WTC11 (cell line): Measurements from ENCODE around the gene TTLL13. TPM values are rescaled to one million over a fixed set of nuclear protein-coding genes. Genes with fewer than 3 reads are reported as not detected.
"Not testable (repeated sequence)": the region's sequence is repeated elsewhere in the genome, so short reads cannot be mapped to it uniquely, and the experiment has no call there.

Experiments
- ATAC-seq: fragments of 200-7000 bp; cut with Tn5 transposase; 2 replicates; pipeline ENCODE4 v1.10.0; 2021; ENCODE audit warnings: mild to moderate bottlenecking, moderate library complexity
- CTCF ChIA-PET: fragments of 300-600 bp; sonication (Branson Sonifier 250); formaldehyde crosslinking; loops from one replicate; lab custom pipeline; 2021; ENCODE audit warnings: antibody characterized with exemption; lab: Charles Lee
- POLR2A ChIA-PET: fragments of 350-600 bp; sonication (Branson Sonifier 250); formaldehyde crosslinking; loops from one replicate; lab custom pipeline; 2021; ENCODE audit warnings: antibody characterized with exemption; lab: Charles Lee
- DNase-seq: peaks from one replicate; pipeline ENCODE4 v3.0.0; 2021; ENCODE audit warnings: low spot score
- H3K27ac Mint-ChIP-seq: 2 replicates; pipeline ENCODE4 v1.8.0; 2021; ENCODE audit warnings: mixed read lengths
- H3K27me3 Mint-ChIP-seq: 2 replicates; pipeline ENCODE4 v1.8.0; 2021; ENCODE audit warnings: low read depth, mild to moderate bottlenecking, moderate library complexity, mixed read lengths
- H3K36me3 Mint-ChIP-seq: 2 replicates; pipeline ENCODE4 v1.8.0; 2021; ENCODE audit warnings: mixed read lengths
- H3K4me1 Mint-ChIP-seq: 2 replicates; pipeline ENCODE4 v1.8.0; 2022; ENCODE audit warnings: mixed read lengths
- H3K4me3 Mint-ChIP-seq: 2 replicates; pipeline ENCODE4 v1.8.0; 2021; ENCODE audit warnings: mild to moderate bottlenecking, moderate library complexity, mixed read lengths
- H3K9me3 Mint-ChIP-seq: 2 replicates; pipeline ENCODE4 v1.8.0; 2021; ENCODE audit warnings: mixed read lengths
- ATF1 ChIP-seq: sonication (generic); formaldehyde crosslinking; IDR thresholded peaks from 2 replicates; pipeline ENCODE4 v1.8.1; 2023; ENCODE audit warnings: mild to moderate bottlenecking, moderate library complexity, missing genetic modification reagents
- ATF2 ChIP-seq: sonication (generic); formaldehyde crosslinking; IDR thresholded peaks from 2 replicates; pipeline ENCODE4 v1.8.1; 2022; ENCODE audit warnings: low read depth, missing genetic modification reagents, borderline replicate concordance
- CREM ChIP-seq: sonication (generic); formaldehyde crosslinking; IDR thresholded peaks from 2 replicates; pipeline ENCODE4 v1.8.1; 2022; ENCODE audit warnings: mild to moderate bottlenecking, missing genetic modification reagents, moderate library complexity
- CTCF ChIP-seq: fragments of 200-600 bp; IDR thresholded peaks from 2 replicates; pipeline ENCODE4 v1.8.0; 2022; ENCODE audit warnings: antibody characterized with exemption
- ETV6 ChIP-seq: sonication (generic); formaldehyde crosslinking; IDR thresholded peaks from 2 replicates; pipeline ENCODE4 v1.8.1; 2022; ENCODE audit warnings: mild to moderate bottlenecking, missing genetic modification reagents
- FOXK1 ChIP-seq: sonication (generic); formaldehyde crosslinking; IDR thresholded peaks from 2 replicates; pipeline ENCODE4 v1.8.0; 2022; ENCODE audit warnings: mild to moderate bottlenecking, moderate library complexity, missing genetic modification reagents
- GABPB1 ChIP-seq: sonication (generic); formaldehyde crosslinking; IDR thresholded peaks from 2 replicates; pipeline ENCODE4 v1.8.1; 2023; ENCODE audit warnings: mild to moderate bottlenecking, missing genetic modification reagents
- HMGA2 ChIP-seq: fragments of 250-450 bp; sonication (Bioruptor Pico); IDR thresholded peaks from 2 replicates; pipeline ENCODE4 v1.4.0; 2021; ENCODE audit warnings: mild to moderate bottlenecking, moderate library complexity
- HMGXB4 ChIP-seq: sonication (generic); formaldehyde crosslinking; IDR thresholded peaks from 2 replicates; pipeline ENCODE4 v1.8.1; 2023; ENCODE audit warnings: mild to moderate bottlenecking, moderate library complexity, missing genetic modification reagents
- JAZF1 ChIP-seq: fragments of 250-450 bp; sonication (Bioruptor Pico); IDR thresholded peaks from 2 replicates; pipeline ENCODE4 v1.9.0; 2021; ENCODE audit warnings: moderate library complexity, mild to moderate bottlenecking, inconsistent platforms
- MAX ChIP-seq: sonication (generic); formaldehyde crosslinking; IDR thresholded peaks from 2 replicates; pipeline ENCODE4 v1.8.0; 2022; ENCODE audit warnings: mild to moderate bottlenecking, missing genetic modification reagents
- MLX ChIP-seq: sonication (generic); formaldehyde crosslinking; IDR thresholded peaks from 2 replicates; pipeline ENCODE4 v1.8.1; 2023; ENCODE audit warnings: mild to moderate bottlenecking, missing genetic modification reagents, moderate library complexity
- PRDM15 ChIP-seq: sonication (generic); formaldehyde crosslinking; IDR thresholded peaks from 2 replicates; pipeline ENCODE4 v1.8.0; 2022; ENCODE audit warnings: missing genetic modification reagents
- PRRX2 ChIP-seq: fragments of 250-450 bp; sonication (Bioruptor Pico); IDR thresholded peaks from 2 replicates; pipeline ENCODE4 v1.8.0; 2021; ENCODE audit warnings: mild to moderate bottlenecking
- SMAD3 ChIP-seq: sonication (generic); formaldehyde crosslinking; IDR thresholded peaks from 2 replicates; pipeline ENCODE4 v1.8.0; 2022; ENCODE audit warnings: missing genetic modification reagents, mild to moderate bottlenecking, borderline replicate concordance
- TCF7 ChIP-seq: sonication (generic); formaldehyde crosslinking; IDR thresholded peaks from 2 replicates; pipeline ENCODE4 v1.8.0; 2022; ENCODE audit warnings: mild to moderate bottlenecking, low read depth, missing genetic modification reagents, moderate library complexity
- TEAD1 ChIP-seq: sonication (generic); formaldehyde crosslinking; IDR thresholded peaks from 2 replicates; pipeline ENCODE4 v1.8.0; 2022; ENCODE audit warnings: mild to moderate bottlenecking, missing genetic modification reagents
- USF1 ChIP-seq: sonication (generic); formaldehyde crosslinking; IDR thresholded peaks from 2 replicates; pipeline ENCODE4 v1.8.0; 2022; ENCODE audit warnings: mild to moderate bottlenecking, missing genetic modification reagents
- USF2 ChIP-seq: sonication (generic); formaldehyde crosslinking; IDR thresholded peaks from 2 replicates; pipeline ENCODE4 v1.8.1; 2023; ENCODE audit warnings: mild to moderate bottlenecking, missing genetic modification reagents, moderate library complexity
- ZBTB21 ChIP-seq: sonication (generic); formaldehyde crosslinking; IDR thresholded peaks from 2 replicates; pipeline ENCODE4 v1.8.1; 2023; ENCODE audit warnings: mild to moderate bottlenecking, missing genetic modification reagents, borderline replicate concordance
- ZNF121 ChIP-seq: sonication (generic); formaldehyde crosslinking; IDR thresholded peaks from 2 replicates; pipeline ENCODE4 v1.8.0; 2023; ENCODE audit warnings: missing genetic modification reagents
- ZNF423 ChIP-seq: fragments of 250-450 bp; sonication (Bioruptor Pico); IDR thresholded peaks from 2 replicates; pipeline ENCODE4 v2.1.2; 2022; ENCODE audit warnings: mild to moderate bottlenecking, moderate library complexity
- ZNF671 ChIP-seq: fragments of 250-450 bp; sonication (Bioruptor Pico); IDR thresholded peaks from 2 replicates; pipeline ENCODE4 v1.8.0; 2021; ENCODE audit warnings: mild to moderate bottlenecking
- total RNA-seq: library from RNA; stranded (reverse); gene quantifications from 3 replicates; pipeline ENCODE4 v1.2.3, GENCODE V29; 2021

Gene TTLL13
- total RNA-seq, 1 experiment from 2014 or later, result 0.48 TPM

- CTCF ChIA-PET, result interaction anchor here (0.5 to 6.7 kb wide), 70 partner anchors 8 to 642 kb away, joined by 3 to 68 read pairs (median 5); partner anchors contain the start of genes ARPIN, CIB1, GDPGP1 and HDDC3
- TF ChIP-seq ETV6 (CRISPR knock-in tag) (peak; percentile 53; the same call in 1 of the 2 replicates), CREM (CRISPR knock-in tag) (0 out of 2 replicates have a peak, but pooled peaks have one; percentile 57), USF2 (CRISPR knock-in tag) (peak; percentile 74), USF1 (peak; percentile 68), CTCF (peak; percentile 80), HMGXB4 (CRISPR knock-in tag) (peak; percentile 85), ZNF121 (CRISPR knock-in tag) (peak; percentile 64), MAX (CRISPR knock-in tag) (peak; percentile 74)
- POLR2A ChIA-PET, result interaction anchor here (0.6 to 1.2 kb wide), 4 partner anchors 45 to 340 kb away, joined by 3 to 4 read pairs (median 3); partner anchors contain the start of gene IQGAP1
- ATAC-seq (peak; percentile 100), DNase-seq (peak; percentile 97)
- H3K36me3 Mint-ChIP-seq, H3K27me3 Mint-ChIP-seq, H3K9me3 Mint-ChIP-seq: not testable (repeated sequence)
- Mint-ChIP-seq H3K4me3 (peak overlapping the region; percentile 11; the same call in 1 of the 2 replicates), H3K4me1 (peaks cover 24% of the 10 kb centered on the region), H3K27ac (peak overlapping the region; percentile 82)
Observed at GRCh38 chr15:90293040-90293810, 43.9 kb downstream of the TTLL13 start.

- ATAC-seq (no peak), DNase-seq (no peak)
- CTCF ChIA-PET, result interaction anchor here (0.6 to 6.7 kb wide), 42 partner anchors 8 to 609 kb away, joined by 3 to 68 read pairs (median 6); partner anchors contain the start of genes CIB1, GDPGP1, IDH2 and IQGAP1
- Mint-ChIP-seq H3K9me3 (no peaks in the 10 kb centered on the region), H3K27me3 (no peaks in the 10 kb centered on the region), H3K4me3 (0 out of 2 replicates have a peak overlapping the region, but pooled peaks have one; percentile 11), H3K36me3 (no peaks in the 10 kb centered on the region), H3K27ac (peak overlapping the region; percentile 82), H3K4me1 (peaks cover 24% of the 10 kb centered on the region)
- POLR2A ChIA-PET, result interaction anchor here (1.2 kb wide), 1 partner anchor 94 kb away, joined by 4 read pairs; the partner anchor contains the start of gene IQGAP1
- TF ChIP-seq HMGA2 (CRISPR knock-in tag) (no peak), ZNF423 (CRISPR knock-in tag) (no peak), PRRX2 (CRISPR knock-in tag) (no peak), MLX (CRISPR knock-in tag) (no peak), ATF2 (CRISPR knock-in tag) (no peak), ZNF671 (no peak), GABPB1 (CRISPR knock-in tag) (no peak), PRDM15 (CRISPR knock-in tag) (no peak), ATF1 (CRISPR knock-in tag) (no peak), JAZF1 (no peak), SMAD3 (CRISPR knock-in tag) (no peak), TEAD1 (CRISPR knock-in tag) (no peak), TCF7 (no peak), ZBTB21 (CRISPR knock-in tag) (no peak), FOXK1 (CRISPR knock-in tag) (no peak)
Observed at GRCh38 chr15:90294159-90294558, 44.8 kb downstream of the TTLL13 start.
